ENCODE measurements around the gene RRAS.
"Not testable (repeated sequence)": the region's sequence is repeated elsewhere in the genome, so short reads cannot be mapped to it uniquely, and the experiment has no call there.

The RRAS gene

DNA sequence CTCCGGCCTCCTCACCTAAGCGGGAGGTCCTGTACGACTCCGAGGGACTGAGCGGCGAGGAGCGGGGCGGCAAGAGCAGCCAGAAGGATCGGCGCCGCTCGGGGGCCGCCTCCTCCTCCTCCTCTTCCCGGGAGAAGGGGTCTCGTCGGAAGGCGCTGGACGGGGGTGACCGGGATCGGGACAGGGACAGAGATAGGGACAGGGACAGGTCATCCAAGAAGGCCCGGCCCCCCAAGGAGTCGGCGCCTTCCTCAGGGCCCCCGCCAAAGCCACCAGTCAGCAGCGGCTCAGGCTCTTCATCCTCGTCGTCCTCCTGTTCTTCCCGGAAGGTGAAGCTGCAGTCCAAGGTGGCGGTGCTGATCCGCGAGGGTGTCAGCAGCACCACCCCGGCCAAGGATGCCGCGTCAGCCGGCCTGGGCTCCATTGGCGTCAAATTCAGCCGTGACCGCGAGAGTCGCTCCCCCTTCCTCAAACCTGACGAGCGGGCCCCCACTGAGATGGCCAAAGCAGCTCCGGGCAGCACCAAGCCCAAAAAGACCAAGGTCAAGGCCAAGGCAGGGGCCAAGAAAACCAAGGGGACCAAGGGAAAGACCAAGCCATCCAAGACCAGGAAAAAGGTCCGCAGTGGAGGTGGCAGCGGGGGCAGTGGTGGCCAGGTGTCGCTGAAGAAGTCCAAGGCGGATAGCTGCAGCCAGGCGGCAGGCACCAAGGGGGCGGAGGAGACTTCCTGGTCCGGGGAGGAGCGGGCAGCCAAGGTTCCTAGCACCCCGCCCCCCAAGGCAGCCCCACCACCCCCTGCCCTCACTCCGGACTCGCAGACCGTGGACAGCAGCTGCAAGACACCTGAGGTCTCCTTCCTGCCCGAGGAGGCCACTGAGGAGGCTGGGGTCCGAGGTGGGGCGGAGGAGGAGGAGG lies 12.9 kb upstream of the RRAS start:
- DNase-seq: no peak

- DNase-seq: no peak
Measured at GRCh38 chr19:49651820-49652550, 12.0 kb upstream of the RRAS start.

- DNase-seq: no peak
Measured at GRCh38 chr19:49651029-49651819, 11.3 kb upstream of the RRAS start.

DNA sequence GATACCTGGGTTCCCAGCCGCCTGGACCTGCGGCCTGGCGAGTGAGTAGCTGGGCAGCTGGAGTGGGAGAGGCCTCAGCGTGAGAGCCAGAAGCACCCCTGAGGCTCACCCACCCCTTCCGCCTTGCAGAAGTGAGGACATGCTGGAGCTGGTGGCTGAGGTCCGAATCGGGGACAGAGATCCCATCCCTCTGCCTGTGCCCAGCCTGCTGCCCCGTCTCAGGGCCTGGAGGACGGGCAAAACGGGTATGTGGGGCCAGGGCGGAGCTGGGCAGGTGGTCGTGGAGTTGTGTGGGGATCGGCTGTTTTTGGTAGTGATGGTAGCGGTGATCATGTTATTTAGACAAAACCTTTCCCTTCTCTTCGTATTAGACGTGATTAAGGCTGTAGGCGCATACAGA lies 6.6 kb upstream of the RRAS start:
- no peak for DNase-seq

- no peak for DNase-seq
Measured at GRCh38 chr19:49645995-49646394, 6.1 kb upstream of the RRAS start.

- DNase-seq: no peak
Measured at GRCh38 chr19:49645592-49645991, 5.6 kb upstream of the RRAS start.

GRCh38 chr19:49643466-49643865 lies 3.5 kb upstream of the RRAS start:
- no peak for DNase-seq

GRCh38 chr19:49642492-49643035 lies 2.6 kb upstream of the RRAS start:
- no peak for DNase-seq

DNA sequence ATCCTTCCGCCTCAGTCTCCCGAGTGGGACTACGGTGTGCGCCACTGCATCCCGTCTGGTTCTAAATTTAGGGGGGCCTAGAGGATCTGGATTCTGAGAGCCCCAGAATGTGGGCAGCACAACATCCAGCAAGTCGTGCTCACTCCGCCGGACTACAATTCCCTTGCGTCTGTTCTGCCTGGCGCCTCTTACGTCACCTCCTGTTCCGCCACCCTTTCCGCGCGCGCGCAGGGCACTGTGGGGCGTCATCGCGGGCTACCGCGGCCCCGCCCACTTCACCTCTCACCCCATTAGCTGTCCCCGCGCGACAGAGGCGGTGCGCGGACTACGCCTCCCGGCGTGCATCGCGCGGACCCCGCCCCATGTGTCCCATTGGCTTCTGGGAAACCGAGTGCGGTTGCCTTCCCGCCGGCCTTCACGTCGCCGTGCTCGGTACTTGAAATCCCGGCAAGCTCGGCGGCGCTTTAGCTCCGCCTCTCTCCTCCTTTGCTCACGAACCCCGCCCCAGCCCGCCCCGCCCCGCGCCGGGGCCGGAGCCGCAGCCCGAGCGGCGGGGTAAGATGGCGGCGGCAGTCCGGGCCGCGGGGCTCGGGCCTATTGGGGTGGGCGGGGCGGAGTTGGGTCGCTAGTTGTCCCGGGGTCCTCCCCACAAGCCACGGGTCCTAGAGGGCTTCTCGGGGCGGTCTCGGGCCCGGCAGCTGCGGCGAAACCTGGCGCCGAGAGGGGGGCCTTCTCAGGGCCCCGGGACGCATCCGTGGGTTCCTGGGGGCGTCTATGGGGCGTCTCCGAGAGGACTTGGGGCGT lies 1.9 kb upstream of the RRAS start, which contains the start of gene SCAF1:
Gene SCAF1 (plus strand): TSS at position 522 of the 804 bp plus-strand sequence. CDS start 2,818 bp downstream, outside the sequence.
- DNase-seq: peak; percentile 98

GRCh38 chr19:49639401-49640112 lies 386 bp downstream of the RRAS start:
- DNase-seq: no peak

GRCh38 chr19:49637821-49638738 lies 1.9 kb downstream of the RRAS start:
- no peak for DNase-seq

GRCh38 chr19:49636233-49636932 lies 3.6 kb downstream of the RRAS start:
- no peak for DNase-seq

DNA sequence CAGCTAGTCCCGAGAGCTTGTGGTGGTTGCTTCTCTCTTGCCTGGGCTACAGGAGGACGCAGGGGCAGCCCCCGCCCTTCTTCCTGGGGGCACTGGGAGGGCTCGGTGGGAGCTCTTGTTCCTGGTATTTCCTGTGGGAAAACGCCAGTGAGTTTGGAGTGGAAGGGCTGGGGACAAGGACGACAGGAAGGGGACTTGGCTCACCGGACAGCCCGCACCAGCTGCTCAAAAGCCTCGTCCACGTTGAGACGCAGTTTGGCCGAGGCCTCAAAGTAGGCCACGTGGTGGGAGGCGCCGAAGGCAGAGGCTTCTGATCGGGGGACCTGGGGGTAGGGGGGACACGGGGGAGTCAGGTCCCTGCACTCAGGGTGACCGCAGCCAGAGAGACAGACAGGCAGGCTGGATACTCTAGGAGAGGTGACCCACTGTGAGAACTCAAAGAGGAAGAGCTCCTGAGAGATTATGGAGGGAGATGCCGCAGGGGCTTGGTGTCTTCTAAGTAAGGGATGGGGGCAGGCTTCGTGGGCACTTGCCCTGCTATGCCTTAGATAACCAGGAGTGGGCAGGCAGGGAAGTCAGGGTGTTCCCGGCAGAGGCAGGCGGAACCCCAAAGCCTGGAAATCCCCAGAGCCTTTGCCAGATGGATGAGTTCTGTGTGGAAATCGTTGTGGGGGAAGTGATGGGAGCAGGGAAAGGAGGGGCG lies 4.3 kb downstream of the RRAS start:
- no peak for DNase-seq

DNA sequence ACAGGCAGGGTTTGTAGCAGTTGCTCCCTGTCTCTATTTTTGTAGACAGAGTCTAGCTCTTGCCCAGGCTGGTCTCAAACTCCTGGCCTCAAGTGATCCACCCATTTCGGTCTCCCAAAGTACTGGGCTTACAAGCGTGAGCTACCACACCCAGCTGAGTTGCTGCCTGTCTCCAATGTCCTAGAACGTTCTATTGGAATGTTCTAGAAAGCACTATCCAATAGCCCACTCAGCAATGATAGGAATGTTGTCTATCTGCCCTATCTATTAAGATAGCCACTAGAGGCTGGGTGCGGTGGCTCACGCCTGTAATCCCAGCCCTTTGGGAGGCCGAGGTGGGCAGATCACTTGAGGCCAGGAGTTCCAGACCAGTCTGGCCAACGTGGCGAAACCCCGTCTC lies 6.7 kb downstream of the RRAS start:
- not testable (repeated sequence) for DNase-seq

DNA sequence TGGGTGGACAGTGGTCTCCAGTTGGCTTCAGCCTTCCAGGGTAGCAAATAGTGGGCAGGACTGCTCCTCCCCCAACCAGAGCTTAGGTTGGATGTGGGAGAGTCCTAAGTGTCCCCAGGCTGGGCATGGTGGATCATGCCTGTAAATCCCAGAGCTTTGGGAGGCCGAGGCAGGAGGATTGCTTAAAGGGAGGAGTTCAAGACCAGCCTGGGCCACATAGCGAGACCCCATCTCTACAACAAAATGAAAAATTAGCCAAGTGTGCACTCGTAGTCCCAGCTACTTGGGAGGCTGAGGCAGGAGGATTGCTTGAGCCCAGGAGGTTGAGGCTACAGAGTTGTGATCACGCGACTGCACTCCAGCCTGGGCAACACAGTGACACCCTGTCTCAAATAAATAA lies 7.4 kb downstream of the RRAS start:
- no peak for DNase-seq

GRCh38 chr19:49631610-49632192 lies 8.2 kb downstream of the RRAS start:
- DNase-seq: no peak

GRCh38 chr19:49631014-49631588 lies 8.8 kb downstream of the RRAS start:
- no peak for DNase-seq

GRCh38 chr19:49629659-49630058 lies 10.3 kb downstream of the RRAS start:
- no peak for DNase-seq
